GM12865 (cell line): ENCODE data around the gene GALNT18.
"Not testable (repeated sequence)": the region's sequence is repeated elsewhere in the genome, so short reads cannot be mapped to it uniquely, and the experiment has no call there.

Experiments
- DNase-seq: peaks from one replicate; pipeline ENCODE4 v3.0.0; 2010; ENCODE audit warnings: low read depth
- H3K4me3 ChIP-seq: 2 replicates; pipeline ENCODE4 v1.5.1; 2011; ENCODE audit warnings: mild to moderate bottlenecking, low read depth, low read length, control low read depth
- CTCF ChIP-seq: IDR thresholded peaks from 2 replicates; pipeline ENCODE4 v1.5.1; 2011; ENCODE audit warnings: low read length, control low read depth, low read depth, inconsistent platforms; ENCODE audit not compliant: insufficient read depth; ENCODE audit errors: missing control alignments

The GALNT18 gene

GRCh38 chr11:11356842-11357241 lies 265.0 kb downstream of the GALNT18 start:
- DNase-seq = no peak
- no peak overlapping the region for H3K4me3 ChIP-seq
- no peak for TF ChIP-seq CTCF

DNA sequence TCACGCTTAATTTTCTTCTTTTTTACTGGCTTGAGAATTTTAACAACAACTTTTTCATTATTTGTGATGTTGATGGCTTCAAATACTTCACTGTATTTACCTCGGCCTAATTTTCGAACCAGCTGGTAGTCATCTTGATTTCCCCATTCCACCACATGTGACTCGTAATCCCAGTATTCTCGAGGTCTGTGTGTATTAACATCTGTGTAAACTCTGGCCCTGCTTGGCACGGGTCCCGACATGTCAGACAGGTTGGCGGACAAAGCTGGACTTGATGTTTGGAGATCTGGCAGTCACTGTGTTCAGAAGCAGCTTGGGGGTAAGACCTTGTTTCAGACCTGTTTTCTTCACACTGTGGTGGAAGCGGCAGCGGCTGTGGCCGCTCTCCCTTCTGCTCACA lies 268.9 kb downstream of the GALNT18 start, which contains the start of gene CSNK2A3:
Gene CSNK2A3 (minus strand): TSS at position 373 of the 400 bp plus-strand sequence. CDS start 131 bp downstream, at position 242.
- not testable (repeated sequence) for DNase-seq, H3K4me3 ChIP-seq

GRCh38 chr11:11351851-11352250 lies 270.0 kb downstream of the GALNT18 start:
- not testable (repeated sequence) for H3K4me3 ChIP-seq, DNase-seq

DNA sequence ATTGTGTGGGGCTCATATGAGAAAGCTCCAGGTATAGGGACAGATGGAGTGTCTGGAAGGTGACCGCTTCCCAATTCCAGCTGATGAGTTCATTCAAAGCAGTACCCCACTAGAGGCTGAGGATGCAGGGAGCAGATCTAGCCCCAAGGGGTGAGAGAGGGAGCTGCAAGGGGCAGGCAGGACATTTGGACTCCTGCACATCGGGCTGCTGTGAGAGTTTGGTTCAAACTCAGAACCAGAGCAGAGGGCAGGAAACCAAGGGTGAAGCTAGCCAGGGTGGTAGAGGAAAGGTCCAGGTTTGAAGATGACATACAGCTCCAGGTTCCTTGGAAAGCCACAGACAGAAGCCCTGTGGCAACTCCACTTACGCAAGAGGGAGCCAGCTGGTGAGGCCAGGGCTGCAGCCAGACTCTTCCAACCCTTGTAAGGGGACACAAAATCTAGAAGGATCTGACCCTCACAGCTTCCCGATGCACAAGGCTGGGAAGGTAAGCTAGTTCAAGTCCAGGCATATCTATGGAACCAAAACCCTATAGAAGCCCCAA lies 270.7 kb downstream of the GALNT18 start:
- H3K4me3 ChIP-seq = no peak overlapping the region
- no peak for TF ChIP-seq CTCF
- no peak for DNase-seq

GRCh38 chr11:11349870-11350337 lies 271.9 kb downstream of the GALNT18 start:
- no peak for TF ChIP-seq CTCF
- H3K4me3 ChIP-seq = no peak overlapping the region
- no peak for DNase-seq

DNA sequence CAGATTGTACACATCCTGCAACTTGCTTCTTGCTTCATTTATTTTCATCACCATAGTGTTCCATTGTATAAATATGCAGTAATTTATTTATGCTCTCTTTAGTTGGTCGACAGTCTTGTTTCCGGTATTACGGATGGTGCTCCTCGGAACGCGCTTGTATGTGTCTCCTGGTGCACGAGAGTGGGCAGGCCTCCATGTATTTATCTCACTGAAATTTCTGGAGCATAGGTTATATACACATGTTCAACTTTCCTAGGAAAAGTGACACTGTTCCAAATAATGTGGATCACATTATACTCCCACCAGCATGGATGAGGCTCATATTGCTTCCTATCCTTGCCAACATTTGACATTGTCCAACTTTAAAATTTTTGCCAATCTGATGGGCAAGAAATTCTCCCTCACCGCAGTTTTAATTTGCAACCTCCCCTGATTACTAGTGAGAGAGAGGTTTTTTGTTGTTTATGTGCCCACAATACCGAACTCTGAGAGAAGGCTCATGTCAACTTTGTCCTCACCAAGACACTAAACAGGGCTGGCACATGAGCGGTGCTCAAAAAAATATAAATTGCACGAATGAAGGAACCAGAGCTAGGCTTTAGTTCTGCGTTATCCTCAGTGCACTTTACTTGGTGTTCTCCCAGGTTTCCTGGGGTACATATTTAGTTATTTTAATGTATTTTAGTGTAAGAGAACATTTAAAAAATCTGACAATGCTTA lies 272.5 kb downstream of the GALNT18 start:
- no peak for TF ChIP-seq CTCF
- DNase-seq = no peak
- H3K4me3 ChIP-seq = no peak overlapping the region

GRCh38 chr11:11348303-11348702 lies 273.5 kb downstream of the GALNT18 start:
- DNase-seq = no peak
- no peak overlapping the region for H3K4me3 ChIP-seq
- TF ChIP-seq CTCF = no peak

GRCh38 chr11:11347592-11347991 lies 274.2 kb downstream of the GALNT18 start:
- TF ChIP-seq CTCF = no peak
- no peak for DNase-seq
- H3K4me3 ChIP-seq = no peak overlapping the region
